NCI-H146 treated with DMSO at 0.1 percent for 48 hours (cell line): ENCODE measurements around the gene TNFRSF12A.

Experiments
- DNase-seq: peaks from one replicate; lab custom pipeline; 2025; ENCODE audit not compliant: unreplicated experiment; lab: John Stamatoyannopoulos, UW

TNFRSF12A gene

DNA sequence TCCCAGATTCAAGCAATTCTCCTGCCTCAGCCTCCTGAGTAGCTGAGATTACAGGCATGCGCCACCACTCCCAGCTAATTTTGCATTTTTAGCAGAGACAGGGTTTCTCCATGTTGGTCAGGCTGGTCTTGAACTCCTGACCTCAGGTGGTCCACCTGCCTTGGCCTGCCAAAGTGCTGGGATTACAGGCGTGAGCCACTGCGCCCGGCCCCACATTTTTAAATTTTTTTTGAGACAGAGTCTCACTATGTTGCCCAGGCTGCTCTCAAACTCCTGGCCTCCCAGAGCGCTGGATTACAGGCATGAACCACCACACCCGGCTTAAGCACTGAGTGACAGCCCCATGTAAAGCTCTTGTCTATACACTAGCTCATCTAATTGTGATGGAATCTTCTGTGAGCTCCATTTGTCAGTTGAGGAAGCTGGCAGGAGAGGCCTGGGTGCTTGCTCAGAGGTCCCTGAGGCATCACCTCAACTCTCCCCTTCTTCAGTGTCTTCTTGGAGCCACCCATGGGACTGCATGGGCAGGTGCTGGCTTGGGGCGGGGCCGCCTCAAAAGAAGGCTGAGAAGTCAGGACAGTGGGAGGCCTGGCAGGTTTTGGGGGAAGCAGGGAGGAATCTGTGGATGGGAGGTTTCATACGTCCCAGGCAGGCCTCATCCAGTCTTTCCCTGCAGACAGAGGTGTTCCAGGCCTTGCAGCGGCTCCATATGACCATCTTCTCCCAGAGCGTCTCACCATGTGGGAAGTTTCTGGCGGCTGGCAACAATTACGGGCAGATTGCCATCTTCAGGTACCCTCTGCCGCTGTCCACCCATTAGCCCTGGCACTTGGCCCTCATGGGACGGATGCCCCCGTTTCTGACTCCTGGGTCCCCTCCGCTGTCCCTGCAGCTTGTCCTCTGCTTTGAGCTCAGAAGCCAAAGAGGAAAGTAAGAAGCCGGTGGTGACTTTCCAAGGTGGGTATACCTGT lies 5.1 kb downstream of the TNFRSF12A start:
- no peak for DNase-seq

DNA sequence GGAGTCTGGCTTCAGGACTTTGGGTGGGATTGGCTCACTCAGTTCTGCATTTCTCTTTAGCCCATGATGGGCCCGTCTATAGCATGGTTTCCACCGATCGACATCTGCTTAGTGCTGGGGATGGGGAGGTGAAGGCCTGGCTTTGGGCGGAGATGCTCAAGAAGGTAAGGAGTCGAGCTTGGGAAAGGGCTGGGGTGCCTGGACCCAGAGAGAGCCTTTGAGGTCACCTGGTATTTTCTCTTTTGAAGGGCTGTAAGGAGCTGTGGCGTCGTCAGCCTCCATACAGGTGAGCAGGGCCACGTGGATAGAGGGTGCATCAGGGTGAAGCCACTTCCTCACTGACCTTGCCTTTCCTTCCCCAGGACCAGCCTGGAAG lies 5.8 kb downstream of the TNFRSF12A start:
- no peak for DNase-seq

DNA sequence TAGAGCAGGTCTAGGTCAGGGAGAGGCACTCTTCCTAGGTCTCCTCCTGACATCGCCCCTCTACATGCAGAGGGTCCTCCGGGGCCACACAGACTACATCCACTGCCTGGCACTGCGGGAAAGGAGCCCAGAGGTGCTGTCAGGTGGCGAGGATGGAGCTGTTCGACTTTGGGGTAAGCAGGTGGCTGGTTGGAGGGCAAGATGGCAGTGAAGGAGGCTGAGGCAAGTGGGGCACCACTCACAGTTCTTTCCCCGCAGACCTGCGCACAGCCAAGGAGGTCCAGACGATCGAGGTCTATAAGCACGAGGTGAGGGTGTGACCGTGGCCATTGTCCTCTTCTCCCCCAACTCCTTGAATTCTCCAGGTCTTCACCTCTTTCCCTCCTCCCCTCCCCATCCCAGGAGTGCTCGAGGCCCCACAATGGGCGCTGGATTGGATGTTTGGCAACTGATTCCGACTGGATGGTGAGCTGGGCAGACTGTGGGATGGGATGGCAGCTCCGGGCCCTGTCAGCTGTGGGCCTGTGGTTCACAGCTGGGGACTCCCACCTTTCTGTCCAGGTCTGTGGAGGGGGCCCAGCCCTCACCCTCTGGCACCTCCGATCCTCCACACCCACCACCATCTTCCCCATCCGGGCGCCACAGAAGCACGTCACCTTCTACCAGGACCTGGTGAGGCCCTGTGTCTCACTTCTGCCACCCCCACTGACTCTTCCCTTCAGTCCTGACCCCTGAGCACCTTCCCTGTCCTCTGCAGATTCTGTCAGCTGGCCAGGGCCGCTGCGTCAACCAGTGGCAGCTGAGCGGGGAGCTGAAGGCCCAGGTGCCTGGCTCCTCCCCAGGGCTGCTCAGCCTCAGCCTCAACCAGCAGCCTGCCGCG lies 6.7 kb downstream of the TNFRSF12A start:
- DNase-seq: no peak

DNA sequence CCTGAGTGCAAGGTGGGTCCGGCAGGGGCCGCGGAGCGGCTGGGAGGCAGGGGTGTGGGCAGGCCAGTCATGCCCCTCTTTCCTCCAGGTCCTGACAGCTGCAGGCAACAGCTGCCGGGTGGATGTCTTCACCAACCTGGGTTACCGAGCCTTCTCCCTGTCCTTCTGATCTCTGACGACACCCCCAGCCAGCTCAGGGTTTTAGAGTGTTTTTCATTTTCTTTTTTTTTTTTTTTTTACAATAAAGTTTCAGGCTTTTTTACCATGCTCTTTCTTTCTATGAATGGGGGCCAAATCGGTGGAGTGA lies 7.3 kb downstream of the TNFRSF12A start:
- no peak for DNase-seq

DNA sequence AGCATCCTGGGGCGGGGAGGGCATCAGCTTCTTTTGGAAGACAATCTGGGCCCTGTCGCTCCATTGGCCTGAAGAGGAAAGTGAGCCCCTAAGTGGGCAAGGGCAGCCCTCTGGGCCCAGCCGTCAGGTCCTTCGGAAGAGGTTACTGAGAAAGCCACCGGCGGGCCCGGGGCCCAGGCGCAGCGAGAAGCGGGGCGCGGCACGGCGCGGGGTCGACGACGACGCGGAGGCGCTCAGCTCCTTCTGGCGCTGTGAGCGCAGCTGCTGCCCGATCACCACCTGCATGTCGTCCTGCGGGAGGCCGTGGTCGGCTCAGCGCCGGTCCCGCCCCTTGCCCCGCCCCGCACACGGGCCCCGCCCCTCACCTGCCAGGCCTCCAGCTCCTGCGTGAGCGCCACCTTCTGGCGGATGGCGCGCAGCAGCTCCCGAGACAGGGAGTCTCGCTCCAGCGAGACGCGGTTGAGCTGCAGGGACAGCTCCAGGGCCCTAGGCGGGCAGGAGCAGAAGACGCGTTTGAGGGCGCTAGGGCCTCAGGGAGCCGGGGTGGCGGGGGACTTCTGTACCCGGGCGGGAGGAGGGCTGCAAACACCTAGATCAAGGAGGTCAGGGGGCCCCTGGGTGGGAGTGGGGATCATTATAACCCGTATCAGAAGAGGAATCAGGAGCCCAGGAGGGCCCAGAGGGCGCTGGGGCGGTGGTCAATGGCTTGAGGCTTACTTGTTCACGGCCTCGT lies 8.0 kb downstream of the TNFRSF12A start:
- peak; percentile 74 for DNase-seq

DNA sequence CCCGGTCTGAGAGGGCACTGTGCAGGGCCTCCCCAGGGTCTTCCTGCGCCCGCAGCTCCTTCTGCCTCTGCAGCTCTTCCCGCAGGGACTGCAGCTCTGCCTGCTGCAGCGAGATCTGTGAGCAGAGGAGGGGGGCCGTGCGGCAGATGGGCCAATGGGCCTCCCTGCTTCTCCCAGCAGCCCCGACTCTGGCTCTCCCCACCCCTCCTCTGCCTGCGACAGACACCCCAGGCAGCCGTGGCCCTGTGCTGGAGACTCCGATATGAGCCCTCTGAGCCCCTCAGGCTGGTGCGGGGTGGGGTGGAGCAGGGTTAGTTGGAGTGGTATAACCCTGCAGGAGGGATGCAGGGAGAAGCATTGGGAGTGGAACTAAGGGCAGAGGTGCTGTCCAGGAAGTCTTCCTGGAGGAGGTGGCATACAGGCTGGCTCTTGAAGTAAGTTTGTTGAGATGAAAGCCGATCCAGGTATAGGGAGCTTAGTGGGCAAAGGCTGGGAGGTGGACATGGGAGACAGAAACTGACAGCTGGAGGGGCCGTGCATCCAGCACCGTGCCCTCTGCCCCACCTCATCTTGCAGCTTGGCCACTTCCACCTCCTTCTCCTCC lies 8.7 kb downstream of the TNFRSF12A start:
- no peak for DNase-seq

DNA sequence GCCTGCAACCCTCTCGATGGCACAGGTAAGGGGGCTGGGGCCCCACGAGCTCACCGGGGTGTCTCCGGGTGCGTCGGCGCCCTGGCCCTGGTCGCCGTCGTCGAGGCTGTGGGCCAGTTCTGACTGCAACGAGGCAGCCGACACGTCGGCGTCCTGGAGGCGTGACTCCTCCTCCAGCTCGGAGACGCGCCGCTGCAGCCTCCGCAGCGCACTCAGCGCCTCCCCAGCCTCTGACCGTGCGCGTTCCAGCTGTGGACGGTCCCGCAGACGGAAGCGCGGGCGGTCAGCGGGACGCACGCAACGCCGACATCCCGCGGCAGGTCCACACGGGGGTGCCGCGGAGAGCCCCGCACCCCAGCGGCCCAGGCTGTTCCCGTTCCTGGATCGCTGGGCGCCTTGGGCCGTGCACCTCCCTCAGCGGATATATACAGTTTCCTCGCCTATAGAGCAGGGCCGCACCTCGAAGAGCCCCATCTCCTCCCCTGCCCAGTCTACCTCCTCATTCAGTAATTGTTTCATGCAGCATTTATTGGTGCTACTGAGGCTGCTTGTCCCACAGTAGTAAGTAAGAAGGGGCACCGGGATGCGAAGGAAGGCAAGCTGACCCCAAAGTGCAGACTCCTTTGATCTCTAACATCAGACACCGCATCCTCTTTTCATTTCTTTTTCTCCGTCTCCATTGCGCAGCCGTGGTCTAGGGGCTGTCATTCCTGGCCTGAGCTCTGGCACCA lies 9.5 kb downstream of the TNFRSF12A start:
- DNase-seq: no peak

DNA sequence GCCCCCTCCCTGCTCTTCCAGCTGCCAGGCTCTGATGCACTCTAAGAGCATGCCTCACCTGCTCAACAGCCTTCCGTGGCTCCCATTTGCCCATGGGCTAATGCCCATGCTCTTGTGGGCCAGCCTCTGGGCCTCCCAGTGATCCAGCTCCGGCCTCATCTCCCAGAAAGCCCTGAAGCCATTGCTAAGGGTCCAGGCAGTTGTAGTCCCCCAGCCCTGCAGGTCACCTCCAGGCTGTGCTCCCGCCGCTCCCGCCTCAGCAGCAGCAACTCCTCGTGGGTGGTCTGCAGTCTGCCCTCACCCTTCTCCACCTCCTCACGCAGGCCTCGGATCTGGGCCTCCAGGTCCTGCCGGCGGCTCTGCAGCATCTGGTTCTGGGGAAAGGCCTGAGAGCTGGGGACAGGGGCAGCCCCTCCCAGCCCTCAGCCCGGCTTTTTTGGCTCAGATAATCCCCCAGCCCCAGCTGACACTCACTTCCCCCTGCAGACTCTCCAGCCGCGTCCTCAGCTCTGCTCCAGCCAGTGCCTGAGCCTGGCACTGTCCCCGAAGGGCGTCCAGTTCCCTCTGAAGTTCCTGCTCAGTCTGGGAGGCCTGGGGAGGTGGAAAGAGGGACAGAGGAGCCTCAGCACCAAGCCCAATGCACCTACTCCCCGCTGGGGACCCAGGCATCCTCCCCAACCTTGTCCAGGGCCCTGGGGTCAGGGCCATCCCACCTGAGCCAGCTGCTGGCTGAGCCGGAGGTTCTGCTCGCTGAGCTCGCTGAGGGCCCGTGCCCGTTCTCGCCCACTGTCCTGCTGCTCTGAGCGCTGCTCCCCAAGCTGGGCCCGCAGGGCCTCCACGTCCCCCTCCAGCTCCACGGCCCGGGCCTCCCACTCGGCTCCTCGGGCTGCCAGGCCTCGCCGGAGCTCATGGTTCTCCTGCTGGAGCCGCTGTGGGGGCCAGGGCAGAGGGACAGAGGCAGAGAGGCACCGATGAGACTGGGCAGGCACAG lies 10.3 kb downstream of the TNFRSF12A start:
- no peak for DNase-seq

DNA sequence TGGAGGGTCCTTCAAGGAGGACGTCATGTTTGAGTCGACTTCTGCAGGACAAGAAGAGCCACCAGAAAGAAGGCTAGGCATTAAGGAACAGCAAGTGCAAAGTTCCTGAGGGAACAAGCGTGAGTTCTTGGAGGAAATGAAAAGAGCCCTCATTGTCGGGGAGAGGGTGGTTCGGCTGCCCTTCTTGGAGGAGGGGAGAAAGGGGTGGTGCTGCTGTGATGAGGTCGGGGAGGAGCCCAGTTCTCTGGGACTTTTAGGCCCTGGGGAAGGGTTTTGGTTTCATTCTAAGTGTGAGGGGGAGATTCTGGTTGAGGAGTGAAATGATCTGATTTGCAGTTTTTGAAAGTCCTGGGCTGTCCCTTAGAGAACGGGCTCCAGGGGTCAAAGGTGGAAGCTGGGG lies 12.5 kb downstream of the TNFRSF12A start:
- no peak for DNase-seq

DNA sequence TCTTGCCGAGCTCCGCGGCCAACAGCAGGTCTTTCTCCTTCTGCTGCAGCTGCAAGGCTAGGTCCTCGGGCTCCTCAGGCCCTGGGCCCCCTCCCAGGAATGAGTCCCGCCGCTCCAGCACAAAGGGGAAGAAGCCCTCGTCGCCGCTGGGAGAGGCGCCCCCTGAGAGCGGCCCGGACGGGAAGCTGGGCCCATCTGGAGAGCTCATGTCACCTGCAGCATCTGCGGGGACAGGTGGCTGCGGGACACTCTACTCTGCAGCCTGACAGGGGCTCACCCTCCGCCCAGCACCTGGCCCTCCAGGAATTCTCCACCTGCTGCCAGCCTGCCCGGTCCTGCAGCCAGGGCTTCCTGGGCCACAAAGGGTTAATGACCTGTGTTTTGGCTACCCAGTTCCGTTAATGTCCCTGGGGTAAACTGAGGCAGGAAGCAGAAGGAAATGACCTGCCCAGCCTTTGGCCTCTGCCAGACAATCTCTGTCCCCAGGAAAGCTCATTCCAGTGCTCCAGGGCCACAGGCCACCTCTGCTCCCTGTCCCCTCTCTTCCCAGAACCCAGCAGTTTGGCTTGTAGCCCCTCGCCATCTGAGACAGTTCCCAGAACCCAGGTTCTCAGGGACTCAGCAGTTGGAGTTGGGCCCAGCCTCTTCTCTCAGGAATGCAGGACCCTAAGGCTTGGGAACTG lies 15.3 kb downstream of the TNFRSF12A start:
- DNase-seq: no peak

DNA sequence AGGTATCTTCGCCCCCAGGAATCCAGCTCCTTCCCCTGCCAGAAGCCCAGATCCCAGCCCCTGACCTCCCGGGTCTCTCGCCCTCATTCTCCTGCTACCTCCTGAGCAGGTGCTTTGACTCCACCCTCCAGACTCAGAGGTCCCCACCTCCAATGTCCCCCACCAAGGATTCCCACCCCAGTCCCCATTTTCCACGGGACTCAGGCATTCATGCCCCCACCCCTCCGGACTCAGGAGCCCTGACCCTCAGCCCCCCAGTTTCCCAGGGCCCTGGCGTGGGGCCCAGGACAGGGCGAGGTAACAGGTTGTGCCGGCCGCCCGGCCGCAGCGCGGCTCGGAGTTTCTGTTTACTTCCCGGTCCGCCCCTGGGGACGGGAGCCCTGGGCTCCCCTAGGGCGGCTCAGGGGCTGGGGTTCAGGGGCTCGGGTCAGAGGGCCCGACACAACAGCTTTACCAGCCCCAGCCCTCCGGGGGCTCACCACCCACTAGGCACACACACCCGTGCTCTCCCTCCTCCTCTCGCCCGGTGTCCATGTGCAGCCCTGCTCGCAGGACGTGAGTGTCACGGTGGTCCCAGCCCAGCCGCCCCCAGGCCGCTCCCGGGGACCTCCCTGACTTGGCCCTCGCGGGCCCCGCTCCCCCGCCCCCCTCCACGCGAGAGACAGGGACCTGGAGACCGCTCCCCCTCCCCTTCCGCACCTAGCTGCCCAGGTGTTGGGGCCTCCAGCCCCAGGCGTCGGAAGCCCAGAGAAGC lies 16.0 kb downstream of the TNFRSF12A start:
- no peak for DNase-seq

DNA sequence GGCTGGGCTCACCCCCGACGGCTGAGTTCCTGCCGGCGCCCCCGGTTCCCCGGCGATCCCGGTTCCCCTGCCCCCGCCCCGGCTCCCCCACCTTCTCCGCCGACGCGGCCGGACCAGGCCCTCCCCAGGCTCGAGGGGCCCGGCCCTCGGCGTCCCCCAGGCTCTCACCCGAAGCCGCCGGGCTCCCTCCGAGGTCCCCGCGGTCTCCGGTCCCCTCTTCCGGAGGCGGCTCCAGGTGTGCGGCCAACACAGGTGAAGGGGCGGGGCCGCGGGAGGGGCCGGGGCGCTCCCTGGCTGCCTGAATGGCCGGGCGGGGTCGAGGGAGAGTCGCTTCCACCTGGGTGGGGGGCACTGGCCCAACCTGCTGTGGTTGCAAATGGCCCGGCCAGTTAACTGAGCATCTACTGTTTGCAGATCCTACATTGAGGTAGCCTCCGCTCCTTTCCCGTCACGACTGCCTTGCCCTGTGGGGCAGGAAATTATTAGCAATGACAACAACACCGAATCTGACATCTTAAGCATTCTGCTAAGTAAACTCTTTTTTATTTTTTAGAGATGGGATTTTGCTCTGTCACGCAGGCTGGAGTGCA lies 16.7 kb downstream of the TNFRSF12A start, which contains the start of gene BICDL2:
TSS of gene BICDL2 (minus strand) at position 219 of the 590 bp plus-strand sequence. CDS start 1,448 bp downstream, outside the sequence.
- peak; percentile 35 for DNase-seq

DNA sequence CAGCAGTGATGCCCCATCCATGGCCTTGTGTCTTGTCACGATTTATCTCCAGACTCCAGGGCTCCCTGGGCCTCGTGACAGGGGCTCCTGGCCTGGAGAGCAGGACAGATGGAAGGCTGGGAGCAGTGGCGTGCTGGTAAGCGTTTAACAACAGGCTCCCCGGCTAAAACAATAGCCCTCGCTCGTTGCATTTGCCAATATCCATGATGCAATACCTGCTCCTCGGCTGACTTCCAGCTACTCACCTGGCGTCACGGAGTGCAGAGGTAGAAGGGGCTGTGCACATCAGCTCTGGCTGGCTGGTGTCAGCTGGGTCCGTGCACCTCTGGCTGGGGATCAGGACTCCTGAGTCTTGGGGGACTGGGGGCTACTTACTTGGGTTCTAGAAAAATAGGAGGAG lies 18.1 kb downstream of the TNFRSF12A start:
- no peak for DNase-seq

DNA sequence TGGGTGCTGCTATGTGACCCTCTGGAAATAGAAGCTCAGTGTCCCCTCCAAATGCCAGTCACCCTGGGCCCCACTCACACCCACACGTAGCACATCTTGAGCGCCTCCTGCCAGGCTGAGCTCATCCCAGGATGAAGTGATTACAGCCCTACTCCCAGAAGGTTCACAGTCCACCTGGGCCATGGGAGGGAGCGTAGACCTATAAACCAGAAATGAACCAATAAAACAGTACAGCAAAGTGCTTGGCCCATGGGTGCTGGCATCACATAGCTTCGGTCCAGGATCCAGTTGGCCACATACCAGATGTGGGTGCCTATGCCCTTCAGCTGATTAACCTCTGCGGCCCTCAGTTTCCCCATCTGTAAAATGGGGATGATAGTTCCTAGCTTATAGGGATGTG lies 18.7 kb downstream of the TNFRSF12A start:
- no peak for DNase-seq

DNA sequence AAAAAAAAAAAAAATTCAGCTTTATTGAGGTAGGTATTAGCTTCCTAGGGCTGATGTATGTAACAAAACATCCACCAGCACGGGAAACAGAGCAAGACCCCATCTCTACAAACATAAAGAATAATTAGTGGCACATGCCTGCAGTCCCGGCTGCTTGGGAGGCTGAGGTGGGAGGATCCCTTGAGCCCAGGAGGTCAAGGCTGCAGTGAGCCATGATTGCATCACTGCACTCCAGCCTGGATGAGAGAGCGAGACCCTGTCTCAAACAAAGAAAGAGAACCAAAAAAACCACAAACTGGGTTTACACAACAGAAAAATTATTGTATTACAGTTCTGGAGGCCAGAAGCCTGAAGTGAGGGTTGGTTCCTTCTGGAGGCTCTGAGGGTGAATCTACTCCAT lies 22.2 kb downstream of the TNFRSF12A start:
- DNase-seq: no peak

DNA sequence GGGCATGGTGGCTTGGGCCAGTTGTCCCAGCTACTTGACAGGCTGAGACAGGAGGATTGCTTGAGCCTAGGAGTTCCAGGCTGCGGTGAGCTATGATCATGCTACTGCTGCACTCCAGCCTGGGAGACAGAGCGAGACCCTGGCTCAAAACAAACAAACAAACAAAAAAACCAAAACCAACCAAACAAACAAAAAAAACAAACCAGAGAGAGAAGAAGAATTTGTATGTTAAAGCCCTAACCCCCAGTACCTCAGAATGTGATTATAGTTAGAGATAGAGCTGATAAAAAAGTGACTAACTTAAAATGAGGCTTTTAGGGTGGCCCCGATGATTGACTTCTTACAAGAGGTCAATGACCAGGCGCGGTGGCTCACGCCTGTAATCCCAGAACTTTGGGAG lies 24.5 kb downstream of the TNFRSF12A start:
- no peak for DNase-seq
